Measurements from ENCODE around the gene TOR2A.

The TOR2A gene

DNA sequence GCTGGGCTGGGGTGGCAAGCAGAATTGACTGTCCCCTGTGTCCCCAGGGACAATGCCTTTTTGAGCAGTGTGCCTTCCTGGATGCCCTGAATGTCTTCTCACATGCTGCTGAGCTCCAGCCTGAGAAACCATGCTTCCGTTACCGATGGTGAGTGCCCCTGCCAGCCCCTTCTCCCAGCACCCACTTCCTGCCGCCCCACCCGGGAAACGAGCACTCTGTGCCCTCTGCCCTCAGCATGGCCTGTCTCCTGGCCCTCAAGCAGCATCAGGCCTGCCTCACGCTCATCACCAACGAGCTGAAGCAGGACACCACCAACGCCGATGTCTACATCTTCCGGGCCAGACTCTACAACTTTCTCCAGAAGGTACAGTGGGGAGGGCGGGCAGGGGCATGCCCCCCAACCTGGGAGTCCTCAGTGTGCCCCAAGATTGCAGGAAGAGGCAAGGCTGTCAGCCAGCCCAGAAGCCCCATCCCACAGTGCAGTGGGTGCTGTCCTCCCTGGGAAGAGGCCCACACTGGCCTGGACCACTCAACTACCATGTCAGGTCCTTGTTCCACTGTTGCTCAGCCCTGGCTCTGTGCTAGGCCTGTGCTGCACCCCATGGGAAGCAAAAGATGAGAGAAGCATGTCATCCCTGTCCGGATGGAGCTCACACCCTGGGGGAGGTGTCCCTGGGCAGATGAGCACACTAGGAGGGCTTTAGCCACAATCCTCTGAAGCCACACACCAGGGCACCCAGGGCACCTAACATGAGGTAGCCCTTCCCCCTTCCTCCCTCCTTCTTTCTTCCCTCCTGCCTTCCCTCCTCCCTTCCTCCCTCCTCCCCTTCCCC is 14.8 kb downstream of the TOR2A start:
- DNase-seq (ENCODE audit: low spot score) = no peak

DNA sequence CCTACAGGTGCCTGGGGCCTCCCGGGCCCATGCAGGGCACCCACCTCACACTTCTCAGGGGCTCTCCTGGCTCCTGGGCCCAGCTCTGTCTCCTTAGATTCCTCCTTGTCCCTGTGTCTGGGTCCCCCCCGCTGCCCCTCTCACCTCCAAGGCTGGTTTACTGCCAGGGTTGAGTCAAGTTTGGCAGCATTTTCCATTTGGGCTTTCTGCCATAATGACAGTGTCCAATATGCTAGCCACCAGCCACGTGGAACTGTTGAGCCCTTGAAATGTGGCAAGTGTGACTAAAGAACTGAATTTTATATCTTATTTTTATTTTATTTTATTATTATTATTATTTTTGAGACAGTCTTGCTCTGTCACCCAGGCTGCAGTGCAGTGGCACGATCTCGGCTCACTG is 17.3 kb downstream of the TOR2A start:
- no peak for DNase-seq (ENCODE audit: low spot score)

DNA sequence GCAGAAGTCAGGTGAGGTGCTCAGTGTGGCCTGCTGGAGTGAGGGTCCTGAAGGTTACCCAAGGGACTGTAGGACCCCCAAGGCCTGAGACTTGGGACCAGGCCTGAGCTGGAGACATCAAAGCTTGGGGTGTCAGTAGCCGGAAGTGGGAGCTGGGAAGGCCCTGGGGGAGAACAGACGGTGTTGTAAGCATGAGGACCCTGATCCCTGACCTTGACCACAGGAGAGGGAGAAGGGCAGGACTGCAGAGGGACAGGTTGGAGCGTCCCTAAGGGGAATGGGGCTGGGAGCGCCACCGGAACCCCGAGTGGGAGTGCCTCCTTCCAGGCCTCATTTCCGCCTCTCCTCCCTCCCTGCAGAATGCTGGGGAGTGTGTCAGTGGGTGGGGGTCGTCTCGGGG is 18.7 kb downstream of the TOR2A start:
- DNase-seq (ENCODE audit: low spot score) = no peak

DNA sequence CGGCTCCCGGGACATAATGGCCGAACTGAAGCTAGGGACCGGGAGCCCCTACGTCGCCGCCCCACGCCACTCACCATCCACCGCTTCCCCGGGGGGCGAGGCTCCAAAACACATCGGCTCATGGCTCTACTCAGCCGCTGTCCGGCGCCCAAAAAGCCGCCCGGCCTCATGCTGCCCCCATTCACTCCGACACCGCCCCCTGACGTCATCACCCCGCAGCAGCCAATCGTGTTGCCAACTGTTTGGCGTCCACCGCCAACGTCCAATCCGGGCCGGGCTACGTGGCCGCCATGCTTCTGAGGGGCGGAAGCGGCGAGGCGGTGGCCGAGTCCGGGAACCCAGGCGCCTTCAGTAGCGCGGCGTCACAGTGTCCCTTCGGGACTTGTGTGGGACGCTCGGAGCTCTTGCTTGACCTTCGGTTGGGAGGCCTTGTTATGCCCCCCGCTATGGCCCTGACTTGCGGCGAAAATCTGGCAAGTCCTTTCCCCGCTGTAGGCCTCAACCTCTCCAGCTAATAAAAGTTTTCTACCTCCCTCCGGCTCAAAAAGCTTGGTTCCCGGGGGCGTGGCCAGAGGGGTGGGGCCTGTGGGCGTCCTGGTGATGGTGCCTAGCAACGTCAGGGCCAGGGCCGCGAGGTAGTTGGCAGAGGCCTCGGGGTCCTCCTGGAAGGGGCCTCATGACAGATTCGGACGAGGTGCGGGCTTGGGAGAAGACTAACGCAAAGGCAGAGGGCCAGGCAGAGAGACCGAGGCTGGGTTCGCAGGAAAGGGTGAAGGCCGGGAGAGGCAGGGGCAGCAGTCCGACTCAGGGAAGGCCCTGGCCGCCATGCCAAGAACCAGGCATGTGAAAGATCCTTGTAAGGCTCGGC is 19.4 kb downstream of the TOR2A start, which contains the start of the genes PTRH1 and TTC16:
PTRH1 (minus strand) TSS at position 194 of the 868 bp plus-strand sequence; CDS start at position 170, 24 bp downstream.
TTC16 (plus strand) TSS at position 610 of the 868 bp plus-strand sequence; CDS start at position 677, 67 bp downstream.
- DNase-seq (ENCODE audit: low spot score) = peak; percentile 99

DNA sequence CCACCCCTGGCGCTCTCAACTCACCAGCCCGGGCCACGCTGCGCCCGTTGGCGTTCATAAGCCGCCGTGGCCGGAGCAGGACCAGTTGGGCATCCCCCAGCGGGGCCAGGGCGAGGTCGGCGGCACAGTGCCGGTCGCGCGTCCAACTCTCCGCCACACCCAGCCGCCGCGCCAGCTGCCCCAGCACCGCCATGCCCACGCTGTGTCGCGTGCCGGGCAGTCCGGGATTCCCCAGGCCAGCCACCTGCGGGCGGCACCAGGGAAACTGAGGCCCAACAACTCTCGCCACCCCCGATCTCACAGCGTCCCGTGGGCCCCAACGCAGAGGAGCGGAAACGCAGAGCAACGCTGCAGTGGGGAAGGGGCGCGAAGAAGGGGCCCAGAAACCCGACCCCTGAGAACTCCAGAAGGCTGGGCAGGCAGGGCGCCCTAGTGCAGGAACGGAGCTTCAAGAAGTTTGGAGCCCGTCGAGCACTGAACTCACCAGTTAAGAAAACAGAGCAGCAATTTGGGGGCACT is 20.1 kb downstream of the TOR2A start:
- peak; percentile 59 for DNase-seq (ENCODE audit: low spot score)

DNA sequence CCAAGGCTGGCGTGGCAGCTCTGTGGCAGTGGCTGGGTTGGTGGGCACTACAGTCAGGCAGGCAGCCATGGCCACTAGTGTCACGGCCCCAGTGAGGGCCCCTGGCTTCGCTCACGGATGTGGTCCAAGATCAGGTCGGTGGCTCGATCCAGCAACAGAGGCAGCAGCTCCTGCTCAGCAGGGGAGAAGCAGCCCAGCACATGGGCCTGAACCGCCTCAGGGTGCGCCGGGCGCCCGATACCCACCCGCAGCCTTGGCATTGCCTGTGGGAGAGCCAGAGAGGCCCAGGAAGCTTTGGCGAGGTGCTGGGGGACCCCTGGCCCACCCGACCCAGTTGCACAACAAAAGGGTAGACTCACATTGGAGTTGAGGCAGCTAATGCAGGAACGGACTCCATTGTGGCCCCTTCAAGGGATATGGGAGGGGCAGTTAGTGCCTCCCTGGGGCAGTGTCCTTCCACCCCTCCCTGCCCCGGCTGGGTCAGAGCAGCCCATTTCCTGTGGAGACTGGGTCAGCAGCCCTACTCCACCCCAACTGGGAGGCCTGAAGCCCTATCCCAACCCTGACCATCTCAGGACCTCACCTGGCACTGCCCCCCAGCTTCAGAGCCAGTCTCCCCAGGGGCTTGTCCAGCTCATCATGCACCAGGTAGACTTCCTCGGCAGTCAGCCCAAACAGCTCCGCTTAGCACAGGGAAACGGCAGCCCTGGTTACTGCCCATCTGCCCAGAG is 20.9 kb downstream of the TOR2A start:
- no peak for DNase-seq (ENCODE audit: low spot score)

DNA sequence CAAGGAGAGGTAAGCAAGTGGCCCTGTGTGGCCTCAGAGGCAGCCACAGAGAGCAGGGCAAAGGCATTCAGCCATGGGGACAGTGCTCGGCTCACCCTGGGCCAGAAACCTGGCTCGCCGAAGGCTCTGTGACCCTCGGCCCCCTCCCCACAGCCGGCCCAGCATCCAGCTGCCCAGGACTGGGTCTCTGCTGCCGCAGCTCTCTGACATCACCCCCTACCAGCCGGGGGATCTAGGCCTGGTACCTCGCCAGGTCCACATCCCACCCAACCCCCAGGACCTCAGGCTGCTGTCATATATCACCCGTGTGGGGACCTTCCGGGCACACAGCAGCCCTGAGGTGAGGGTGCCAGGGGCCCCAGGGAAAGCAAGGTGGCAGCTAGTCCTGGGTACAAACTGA is 22.2 kb downstream of the TOR2A start:
- DNase-seq (ENCODE audit: low spot score) = no peak

DNA sequence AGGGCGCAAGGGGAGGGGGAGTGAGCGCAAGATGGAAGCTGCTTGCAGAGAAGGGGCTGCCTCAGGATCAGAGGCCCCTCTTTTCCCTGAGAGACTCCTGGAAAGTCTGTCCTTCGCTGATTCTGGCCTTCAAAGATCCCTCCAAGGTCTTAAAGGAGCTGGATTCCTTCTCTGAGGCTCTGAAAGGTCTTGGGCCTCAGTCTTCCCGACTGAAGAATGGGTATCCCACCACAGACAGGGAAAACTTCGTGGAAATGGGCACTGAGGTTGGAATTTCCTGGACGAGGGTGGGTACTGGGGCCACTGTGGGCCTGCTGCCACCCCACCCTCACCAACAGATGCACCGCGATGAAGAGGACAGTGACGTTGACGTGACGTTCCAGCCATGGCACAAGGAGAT is 22.7 kb downstream of the TOR2A start:
- no peak for DNase-seq (ENCODE audit: low spot score)

DNA sequence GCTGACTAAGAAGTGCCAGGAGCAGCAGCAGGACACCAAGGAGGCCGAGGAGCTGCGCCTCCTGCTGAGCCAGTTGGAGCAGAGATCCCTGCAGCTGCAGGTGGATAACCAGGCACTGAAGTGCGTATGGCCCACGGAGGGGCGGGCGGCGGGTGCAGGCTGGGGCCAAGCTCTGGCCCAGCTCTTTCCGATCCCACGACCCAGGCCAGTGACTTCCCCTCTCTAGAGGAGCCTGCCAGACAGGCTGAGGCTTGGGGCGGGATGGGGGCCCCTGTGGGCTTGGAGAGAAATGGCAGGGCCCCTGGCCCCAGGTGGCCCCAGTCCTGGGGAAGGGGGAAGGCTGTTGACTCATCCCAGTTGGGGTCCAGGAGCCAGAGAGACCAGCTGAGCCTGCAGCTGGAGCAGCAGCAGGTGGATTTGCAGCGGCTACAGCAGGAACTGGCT is 23.2 kb downstream of the TOR2A start:
- peak; percentile 46 for DNase-seq (ENCODE audit: low spot score)

DNA sequence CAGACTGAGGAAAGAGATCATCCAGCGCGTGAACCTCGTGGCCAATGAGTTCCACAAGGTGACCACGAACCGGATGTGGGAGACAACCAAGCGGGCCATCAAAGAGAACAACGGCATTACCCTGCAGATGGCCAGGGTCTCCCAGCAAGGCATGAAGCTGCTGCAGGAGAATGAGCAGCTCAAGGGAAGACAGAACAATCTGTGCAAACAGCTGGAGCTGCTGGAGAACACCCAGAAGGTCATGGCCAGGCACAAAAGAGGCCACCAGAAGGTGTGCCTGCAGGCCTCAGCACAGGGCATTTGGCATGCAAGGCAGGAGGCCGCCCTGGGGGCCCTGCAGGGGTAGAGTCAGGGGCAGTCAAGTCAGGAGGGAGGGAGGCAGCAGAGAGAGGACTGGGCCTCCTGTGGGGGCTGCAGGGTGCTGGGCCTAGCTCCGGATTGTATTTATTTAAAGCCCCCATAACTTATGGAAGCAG is 23.8 kb downstream of the TOR2A start:
- no peak for DNase-seq (ENCODE audit: low spot score)

DNA sequence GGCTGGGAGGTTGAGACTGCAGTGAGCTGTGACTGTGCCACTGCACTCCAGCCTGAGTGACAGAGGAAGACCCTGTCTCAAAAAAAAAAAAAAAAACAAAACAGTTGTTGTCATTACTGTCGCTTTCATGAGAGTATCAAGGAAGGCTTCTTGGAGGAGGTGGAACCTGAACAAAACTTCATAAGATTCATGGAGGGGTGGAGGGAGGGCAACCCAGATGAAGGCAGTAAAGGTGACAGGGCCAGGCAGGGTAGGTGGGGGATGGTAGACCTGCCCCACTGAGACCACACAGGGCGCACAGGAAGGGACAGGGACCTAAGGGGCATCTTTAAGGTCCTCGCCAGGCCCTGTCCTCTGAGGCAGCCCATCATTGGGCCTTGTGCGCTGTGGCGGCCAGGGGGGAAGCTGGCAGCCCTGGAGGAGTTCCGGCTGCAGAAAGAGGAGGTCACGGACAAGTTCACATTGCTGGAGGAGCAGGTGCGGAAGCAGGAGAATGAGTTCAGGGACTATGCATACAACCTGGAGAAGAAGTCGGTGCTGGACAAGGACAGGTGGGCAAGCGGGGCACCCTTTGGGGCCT is 24.8 kb downstream of the TOR2A start:
- no peak for DNase-seq (ENCODE audit: low spot score)

DNA sequence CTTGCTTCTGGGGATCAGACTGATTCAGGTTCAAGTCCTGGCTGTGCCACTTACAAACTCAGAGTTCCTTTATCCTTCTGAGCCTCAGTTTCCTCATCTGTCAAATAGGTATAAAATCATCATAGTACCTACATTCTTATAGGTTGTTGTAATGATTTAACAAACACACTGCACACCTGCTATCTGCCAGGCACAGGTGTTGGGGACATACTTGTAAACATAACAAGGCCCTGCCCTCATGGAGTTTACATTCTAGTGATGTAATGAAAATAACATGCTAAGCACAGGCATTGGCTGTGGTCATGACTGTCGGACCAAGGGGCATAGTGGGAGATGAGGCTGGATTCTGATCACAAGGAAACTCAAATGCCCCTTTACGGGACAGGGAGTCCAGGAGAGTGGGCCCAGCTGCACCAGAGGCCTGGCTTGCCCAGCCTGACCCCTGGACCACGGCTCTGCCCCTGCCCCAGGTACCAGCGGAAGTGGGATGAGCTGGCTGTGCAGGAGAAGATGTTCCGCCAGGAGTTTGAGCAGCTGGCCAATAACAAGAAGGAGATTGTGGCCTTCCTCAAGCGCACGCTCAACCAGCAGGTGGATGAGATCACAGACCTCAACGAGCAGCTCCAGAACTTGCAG is 26.0 kb downstream of the TOR2A start:
- DNase-seq (ENCODE audit: low spot score) = no peak

DNA sequence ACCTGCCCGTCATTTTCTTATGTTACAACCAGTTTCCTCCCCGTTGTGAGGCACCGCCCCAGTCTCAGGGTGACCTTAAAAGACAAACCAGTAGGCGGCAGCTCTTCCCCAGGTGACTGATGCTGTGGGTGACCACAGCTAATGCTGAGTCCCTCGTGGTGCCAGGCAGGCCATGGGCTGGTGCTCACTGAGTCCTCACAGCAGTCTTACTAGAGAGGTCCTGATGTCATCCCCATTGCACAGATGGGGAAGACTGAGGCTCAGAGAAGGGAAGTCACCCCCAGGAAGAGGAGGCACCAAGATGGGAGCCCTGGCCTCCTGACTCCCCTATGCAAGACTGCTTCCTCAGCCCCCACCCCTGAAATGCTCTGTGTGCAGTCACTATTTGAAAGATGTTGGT is 27.3 kb downstream of the TOR2A start:
- no peak for DNase-seq (ENCODE audit: low spot score)

DNA sequence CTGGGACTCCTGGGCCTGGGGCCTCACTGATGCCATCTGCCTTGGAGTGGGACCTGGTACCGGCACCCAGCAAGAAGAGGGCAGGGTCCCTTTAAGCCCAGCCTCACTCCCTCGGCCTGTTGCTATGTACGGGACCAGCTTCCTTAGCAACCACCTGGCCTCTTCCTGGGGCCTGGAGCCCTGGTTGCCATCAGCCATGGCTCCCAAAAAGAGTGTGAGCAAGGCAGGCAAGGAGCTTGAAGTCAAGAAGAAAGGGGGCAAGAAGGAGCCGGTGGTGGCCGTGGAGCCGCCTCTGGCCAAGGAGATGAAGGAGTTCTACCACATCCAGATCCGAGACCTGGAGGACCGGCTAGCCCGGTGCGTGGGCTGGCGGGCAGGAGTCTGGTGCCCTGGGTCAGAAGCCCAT is 28.3 kb downstream of the TOR2A start, which contains the start of gene CFAP157:
CFAP157 (plus strand) TSS at position 153 of the 406 bp plus-strand sequence; CDS start at position 197, 44 bp downstream.
- DNase-seq (ENCODE audit: low spot score) = peak; percentile 83

DNA sequence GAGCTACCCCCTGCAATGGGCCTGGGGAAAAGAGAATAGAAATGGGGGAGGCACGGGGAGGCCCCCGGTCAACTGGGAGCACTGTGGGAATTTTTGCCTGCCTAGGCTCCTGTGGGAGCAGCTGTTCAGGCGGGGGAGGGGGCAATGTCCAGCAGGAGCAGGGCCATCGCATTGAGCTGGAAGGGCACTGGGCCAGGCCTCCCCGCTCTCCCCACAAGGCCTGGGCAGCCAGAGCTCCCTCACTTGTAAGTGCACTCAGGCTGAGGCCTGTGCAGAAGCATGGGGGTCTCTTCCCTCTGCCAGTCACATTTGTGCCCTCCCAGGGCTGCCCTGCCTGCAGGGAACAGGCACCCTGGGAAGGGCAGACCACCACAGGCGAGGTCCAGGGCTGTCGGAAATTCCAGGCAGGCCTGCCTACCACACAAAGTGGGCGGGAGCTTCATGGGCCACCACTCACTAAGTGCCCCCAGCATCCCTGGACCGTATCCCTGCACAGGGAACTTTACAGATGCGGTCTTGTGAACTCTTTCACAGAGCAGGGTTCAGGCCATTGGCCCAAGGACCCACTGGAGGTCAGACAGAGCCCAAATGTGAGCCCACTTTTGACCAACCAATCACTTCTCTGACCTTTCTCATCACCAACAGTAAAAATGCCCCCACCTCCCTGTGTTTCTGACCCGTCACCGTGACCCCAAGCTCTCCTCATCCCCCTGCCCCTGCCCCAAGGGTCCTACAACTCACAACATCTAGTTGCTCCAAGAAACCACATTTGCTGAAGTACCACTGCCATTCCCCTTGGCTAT is 29.3 kb downstream of the TOR2A start:
- DNase-seq (ENCODE audit: low spot score) = no peak

DNA sequence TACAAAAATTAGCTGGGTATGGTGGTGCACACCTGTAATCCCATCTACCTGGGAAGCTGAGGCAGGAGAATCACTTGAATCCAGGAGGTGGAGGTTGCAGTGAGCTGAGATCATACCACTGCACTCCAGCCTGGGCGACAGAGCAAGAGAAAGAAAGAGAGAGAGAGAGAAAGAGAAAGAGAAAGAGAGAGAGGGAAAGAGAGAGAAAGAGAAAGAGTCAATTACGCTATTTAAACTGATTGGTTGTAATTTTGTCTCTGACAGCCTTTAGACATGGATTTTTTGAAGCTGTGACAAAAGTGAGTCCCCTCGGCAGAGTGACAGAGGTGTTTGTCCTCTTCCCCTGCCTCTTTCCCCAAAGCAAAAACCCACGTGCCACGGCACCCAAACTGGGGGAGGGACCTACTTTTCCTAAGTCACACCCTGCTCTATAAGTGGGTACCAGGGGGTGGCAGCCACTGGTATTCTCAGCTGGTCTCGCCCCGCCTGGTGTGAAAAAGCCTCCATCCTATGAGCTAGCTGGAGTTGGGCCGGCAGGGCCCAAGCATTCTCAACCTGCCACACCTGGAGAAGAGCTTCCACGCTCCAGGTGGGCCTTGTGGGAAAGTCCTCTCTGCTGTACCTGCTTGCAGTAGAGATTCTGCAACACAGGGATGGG is 31.7 kb downstream of the TOR2A start:
- no peak for DNase-seq (ENCODE audit: low spot score)

DNA sequence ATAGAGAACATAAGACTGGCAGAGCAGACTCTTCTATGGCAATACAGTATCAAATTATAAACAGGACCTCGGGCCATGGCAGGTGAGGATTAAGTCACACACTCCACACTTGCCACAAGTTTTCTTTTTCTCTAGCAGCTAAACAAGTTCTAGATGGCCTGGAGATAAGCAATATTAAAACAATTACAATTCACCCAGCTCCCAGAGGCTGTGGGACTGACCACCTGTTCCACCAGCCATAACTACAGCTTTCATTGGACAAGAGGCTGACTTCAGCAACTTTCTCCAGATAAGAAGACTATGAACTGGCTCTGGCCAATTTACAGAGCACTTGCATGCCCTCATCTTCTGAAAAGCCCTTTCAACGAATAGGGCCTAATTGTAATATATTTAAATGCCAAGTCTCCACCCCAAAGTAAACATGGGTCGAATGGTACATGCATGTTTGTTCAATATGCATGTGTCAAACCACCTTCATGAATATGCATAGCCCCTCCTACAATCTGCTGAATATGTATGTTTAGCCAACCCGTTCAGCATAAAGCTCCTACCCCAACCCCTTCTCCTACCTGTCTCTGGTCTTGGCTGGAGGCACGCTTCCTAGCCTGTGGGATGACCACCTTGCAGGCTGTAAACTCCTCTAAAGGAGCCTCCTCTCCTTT is 34.4 kb downstream of the TOR2A start:
- no peak for DNase-seq (ENCODE audit: low spot score)

DNA sequence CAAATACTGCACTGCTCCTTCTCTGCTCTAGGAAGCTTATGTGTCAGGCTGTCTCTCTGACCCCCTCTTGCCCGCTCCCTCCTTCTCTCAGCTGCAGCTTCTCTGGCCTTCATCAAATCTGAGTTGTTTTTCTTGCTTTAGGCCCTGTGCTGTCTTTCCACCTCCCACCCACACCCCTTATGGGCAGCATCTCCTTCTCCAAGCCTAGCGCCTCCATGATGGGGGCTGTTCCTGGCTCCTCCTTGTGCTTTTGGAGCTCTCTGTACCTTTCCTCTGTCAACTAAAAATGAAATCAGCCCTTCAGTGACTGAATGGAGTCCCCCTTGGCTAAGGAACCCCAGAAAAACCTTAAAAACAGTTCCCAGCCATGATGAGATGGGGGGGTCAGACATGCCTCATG is 35.0 kb downstream of the TOR2A start:
- no peak for DNase-seq (ENCODE audit: low spot score)
